ENCODE results near the gene RMI1. TPM values are rescaled to one million over a fixed set of nuclear protein-coding genes. Genes with fewer than 3 reads are reported as not detected.
"Not testable (repeated sequence)": the region's sequence is repeated elsewhere in the genome, so short reads cannot be mapped to it uniquely, and the experiment has no call there.

Gene RMI1
- total RNA-seq, 1 donor = 6.2 TPM

DNA sequence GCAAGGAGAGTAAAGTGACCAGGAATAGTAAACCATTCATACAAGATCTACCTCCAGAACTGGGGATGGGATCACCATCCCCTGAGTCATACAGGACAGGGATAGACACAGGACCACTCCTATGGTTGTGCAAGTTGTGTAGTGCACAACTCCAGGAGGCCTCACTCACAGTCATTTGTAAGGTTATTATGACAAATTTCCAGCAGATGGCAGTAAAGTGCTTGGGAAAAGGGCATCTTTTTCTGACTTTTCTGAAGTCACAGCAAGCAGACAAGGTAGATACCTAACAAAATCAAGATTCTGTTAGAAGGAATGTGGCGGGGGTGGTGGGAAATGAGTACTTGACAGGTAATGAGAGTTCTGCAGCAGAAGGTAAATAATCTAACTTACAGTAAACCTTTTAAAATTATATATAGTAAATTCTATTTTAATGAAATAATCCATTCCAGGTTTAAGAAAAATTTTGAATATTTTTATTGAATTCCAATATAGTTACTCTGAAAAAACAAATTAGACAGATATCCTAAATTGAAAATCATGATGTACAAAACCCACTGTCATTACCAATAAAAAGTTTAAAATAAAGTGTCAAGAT, 42.6 kb upstream of the RMI1 start:
- no peak overlapping the region for H3K4me2 ChIP-seq (ENCODE audit: insufficient read depth, low read length)
- H2AFZ ChIP-seq (ENCODE audit: low read length) = no peak overlapping the region
- no peaks in the 10 kb centered on the region for H3K9me3 ChIP-seq (ENCODE audit: low read depth, low read length)
- peaks cover 29% of the 10 kb centered on the region for H3K4me1 ChIP-seq (ENCODE audit: insufficient read depth, low read length)
- H3K36me3 ChIP-seq (ENCODE audit: insufficient read depth, low read length) = peaks cover 24% of the 10 kb centered on the region
- no peak overlapping the region for H3K27ac ChIP-seq (ENCODE audit: low read depth, low read length)
- H3K27me3 ChIP-seq (ENCODE audit: insufficient read depth, low read length) = no peaks in the 10 kb centered on the region
- no peaks in the 10 kb centered on the region for H4K20me1 ChIP-seq (ENCODE audit: insufficient read depth, low read length)
- H3K4me3 ChIP-seq (ENCODE audit: insufficient read depth, low read length) = no peak overlapping the region
- no peaks in the 10 kb centered on the region for H3K79me2 ChIP-seq (ENCODE audit: insufficient read depth, low read length)
- peak; percentile 65 for DNase-seq (ENCODE audit: insufficient read length, low spot score, missing footprints)
- TF ChIP-seq, protein P1, sequence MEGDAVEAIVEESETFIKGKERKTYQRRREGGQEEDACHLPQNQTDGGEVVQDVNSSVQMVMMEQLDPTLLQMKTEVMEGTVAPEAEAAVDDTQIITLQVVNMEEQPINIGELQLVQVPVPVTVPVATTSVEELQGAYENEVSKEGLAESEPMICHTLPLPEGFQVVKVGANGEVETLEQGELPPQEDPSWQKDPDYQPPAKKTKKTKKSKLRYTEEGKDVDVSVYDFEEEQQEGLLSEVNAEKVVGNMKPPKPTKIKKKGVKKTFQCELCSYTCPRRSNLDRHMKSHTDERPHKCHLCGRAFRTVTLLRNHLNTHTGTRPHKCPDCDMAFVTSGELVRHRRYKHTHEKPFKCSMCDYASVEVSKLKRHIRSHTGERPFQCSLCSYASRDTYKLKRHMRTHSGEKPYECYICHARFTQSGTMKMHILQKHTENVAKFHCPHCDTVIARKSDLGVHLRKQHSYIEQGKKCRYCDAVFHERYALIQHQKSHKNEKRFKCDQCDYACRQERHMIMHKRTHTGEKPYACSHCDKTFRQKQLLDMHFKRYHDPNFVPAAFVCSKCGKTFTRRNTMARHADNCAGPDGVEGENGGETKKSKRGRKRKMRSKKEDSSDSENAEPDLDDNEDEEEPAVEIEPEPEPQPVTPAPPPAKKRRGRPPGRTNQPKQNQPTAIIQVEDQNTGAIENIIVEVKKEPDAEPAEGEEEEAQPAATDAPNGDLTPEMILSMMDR (IDR thresholded peaks at IDR 0.05; ENCODE audit: extremely low read depth, low read depth, low read length) = peak; percentile 62

DNA sequence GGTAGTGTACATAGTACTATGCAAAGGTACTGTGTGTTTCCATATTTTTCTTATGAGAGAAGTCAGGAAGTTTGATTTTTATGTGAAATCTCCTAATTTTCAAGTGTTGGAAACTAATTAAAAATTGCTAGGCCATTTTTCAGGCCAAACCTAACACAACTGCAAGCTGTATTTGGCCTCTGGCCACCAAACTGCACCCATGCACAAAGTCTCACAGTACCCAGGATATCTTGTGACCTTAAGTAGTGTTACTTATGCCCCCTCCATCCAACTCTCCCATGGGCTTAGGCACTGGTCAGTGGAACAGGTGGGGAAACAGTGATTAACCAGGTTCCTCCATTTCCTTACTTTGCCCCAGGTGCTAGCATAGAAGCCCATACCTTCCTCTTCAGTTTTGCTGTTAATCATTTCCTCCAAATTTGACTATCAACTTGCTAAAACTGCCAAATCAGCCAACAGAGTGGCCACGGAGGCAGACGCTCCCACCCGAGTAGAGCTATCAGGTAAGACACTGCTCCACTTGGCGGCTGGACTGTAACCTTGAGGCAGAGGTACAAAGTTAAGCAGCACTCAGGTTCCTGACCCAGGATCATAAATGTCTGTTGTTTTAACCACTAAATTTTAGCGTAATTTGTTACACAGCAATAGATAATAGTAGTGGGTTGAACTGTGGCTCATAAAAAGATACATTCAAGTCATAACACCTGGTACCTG, 39.9 kb upstream of the RMI1 start:
- H3K27me3 ChIP-seq (ENCODE audit: insufficient read depth, low read length) = no peaks in the 10 kb centered on the region
- no peaks in the 10 kb centered on the region for H4K20me1 ChIP-seq (ENCODE audit: insufficient read depth, low read length)
- H3K4me1 ChIP-seq (ENCODE audit: insufficient read depth, low read length) = peaks cover 11% of the 10 kb centered on the region
- no peak overlapping the region for H2AFZ ChIP-seq (ENCODE audit: low read length)
- peaks cover 35% of the 10 kb centered on the region for H3K36me3 ChIP-seq (ENCODE audit: insufficient read depth, low read length)
- H3K4me2 ChIP-seq (ENCODE audit: insufficient read depth, low read length) = no peak overlapping the region
- H3K79me2 ChIP-seq (ENCODE audit: insufficient read depth, low read length) = no peaks in the 10 kb centered on the region
- TF ChIP-seq, protein P1 (IDR thresholded peaks at IDR 0.05; ENCODE audit: extremely low read depth, low read depth, low read length) = no peak
- H3K9me3 ChIP-seq (ENCODE audit: low read depth, low read length) = no peaks in the 10 kb centered on the region
- no peak overlapping the region for H3K4me3 ChIP-seq (ENCODE audit: insufficient read depth, low read length)
- no peak for DNase-seq (ENCODE audit: insufficient read length, low spot score, missing footprints)
- H3K27ac ChIP-seq (ENCODE audit: low read depth, low read length) = no peak overlapping the region

DNA sequence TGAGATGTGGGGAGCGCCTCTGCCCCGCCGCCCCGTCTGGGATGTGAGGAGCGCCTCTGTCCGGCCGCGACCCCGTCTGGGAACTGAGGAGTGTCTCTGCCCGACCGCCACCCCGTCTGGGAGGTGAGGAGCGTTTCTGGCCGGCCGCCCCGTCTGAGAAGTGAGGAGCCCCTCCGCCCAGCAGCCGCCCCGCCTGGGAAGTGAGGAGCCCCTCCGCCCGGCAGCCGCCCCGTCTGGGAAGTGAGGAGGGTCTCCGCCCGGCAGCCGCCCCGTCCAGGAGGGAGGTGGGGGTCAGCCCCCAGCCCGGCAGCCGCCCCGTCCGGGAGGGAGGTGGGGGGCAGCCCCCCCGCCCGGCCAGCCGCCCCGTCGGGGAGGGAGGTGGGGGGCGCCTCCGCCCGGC, 32.5 kb upstream of the RMI1 start:
- H3K79me2 ChIP-seq (ENCODE audit: insufficient read depth, low read length); H3K4me2 ChIP-seq (ENCODE audit: insufficient read depth, low read length); H3K27ac ChIP-seq (ENCODE audit: low read depth, low read length); H3K27me3 ChIP-seq (ENCODE audit: insufficient read depth, low read length); H3K4me3 ChIP-seq (ENCODE audit: insufficient read depth, low read length); DNase-seq (ENCODE audit: insufficient read length, low spot score, missing footprints); H2AFZ ChIP-seq (ENCODE audit: low read length); H3K4me1 ChIP-seq (ENCODE audit: insufficient read depth, low read length); H3K9me3 ChIP-seq (ENCODE audit: low read depth, low read length); H4K20me1 ChIP-seq (ENCODE audit: insufficient read depth, low read length): not testable (repeated sequence)
- peaks cover 25% of the 10 kb centered on the region for H3K36me3 ChIP-seq (ENCODE audit: insufficient read depth, low read length)

DNA sequence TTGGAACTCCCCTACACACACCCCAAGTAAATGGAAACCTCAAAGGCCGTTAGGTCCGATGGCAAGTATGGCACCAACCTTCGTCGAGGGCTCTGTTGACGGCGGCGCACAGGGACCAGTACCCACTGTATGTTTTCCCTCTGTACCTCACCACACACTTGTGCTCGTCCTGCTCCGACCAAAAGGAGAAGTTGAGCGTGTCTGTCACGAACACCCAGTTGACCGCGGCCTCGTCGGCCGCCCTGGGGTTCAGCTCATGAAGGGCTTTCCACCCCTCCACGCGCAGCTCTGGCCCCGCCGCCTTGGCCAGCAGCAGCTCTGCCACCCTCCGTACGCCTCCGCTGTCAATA, 24.5 kb upstream of the RMI1 start:
- peak overlapping the region; percentile 74 for H3K4me2 ChIP-seq (ENCODE audit: insufficient read depth, low read length)
- peak; percentile 57 for DNase-seq (ENCODE audit: insufficient read length, low spot score, missing footprints)
- H2AFZ ChIP-seq (ENCODE audit: low read length) = peak overlapping the region; percentile 99
- H3K4me3 ChIP-seq (ENCODE audit: insufficient read depth, low read length) = peak overlapping the region; percentile 83
- peaks cover 8% of the 10 kb centered on the region for H3K4me1 ChIP-seq (ENCODE audit: insufficient read depth, low read length)
- H3K9me3 ChIP-seq (ENCODE audit: low read depth, low read length) = no peaks in the 10 kb centered on the region
- peaks cover 13% of the 10 kb centered on the region for H3K36me3 ChIP-seq (ENCODE audit: insufficient read depth, low read length)
- no peaks in the 10 kb centered on the region for H4K20me1 ChIP-seq (ENCODE audit: insufficient read depth, low read length)
- H3K27me3 ChIP-seq (ENCODE audit: insufficient read depth, low read length) = no peaks in the 10 kb centered on the region
- TF ChIP-seq, protein P1 (IDR thresholded peaks at IDR 0.05; ENCODE audit: extremely low read depth, low read depth, low read length) = no peak
- H3K27ac ChIP-seq (ENCODE audit: low read depth, low read length) = peak overlapping the region; percentile 71
- peaks cover 9% of the 10 kb centered on the region for H3K79me2 ChIP-seq (ENCODE audit: insufficient read depth, low read length)
